ENCODE results near the gene ANKRD29.
"Not testable (repeated sequence)": the region's sequence is repeated elsewhere in the genome, so short reads cannot be mapped to it uniquely, and the experiment has no call there.

ANKRD29 gene

GRCh38 chr18:23641937-23642666 is 20.6 kb downstream of the ANKRD29 start:
- DNase-seq: no peak

GRCh38 chr18:23641143-23641720 is 21.5 kb downstream of the ANKRD29 start:
- DNase-seq: no peak

- no peak for DNase-seq
These were observed 22.7 kb downstream of the ANKRD29 start for GRCh38 chr18:23640052-23640451.

- not testable (repeated sequence) for DNase-seq
These were observed 26.3 kb downstream of the ANKRD29 start for GRCh38 chr18:23636433-23636832.

GRCh38 chr18:23636071-23636399 is 26.7 kb downstream of the ANKRD29 start:
- DNase-seq: no peak

- no peak for DNase-seq
These were observed 27.2 kb downstream of the ANKRD29 start for GRCh38 chr18:23635283-23636070.

- DNase-seq: no peak
These were observed 28.0 kb downstream of the ANKRD29 start for GRCh38 chr18:23634692-23635091.

- DNase-seq: no peak
These were observed 30.1 kb downstream of the ANKRD29 start for GRCh38 chr18:23632615-23633014.

- no peak for DNase-seq
These were observed 31.0 kb downstream of the ANKRD29 start for GRCh38 chr18:23631746-23632145.

- DNase-seq: no peak
These were observed 31.4 kb downstream of the ANKRD29 start for GRCh38 chr18:23631312-23631711.

GRCh38 chr18:23629444-23629946 is 33.2 kb downstream of the ANKRD29 start:
- DNase-seq: no peak

- no peak for DNase-seq
These were observed 34.7 kb downstream of the ANKRD29 start for GRCh38 chr18:23627970-23628369.

- DNase-seq: no peak
These were observed 35.4 kb downstream of the ANKRD29 start for GRCh38 chr18:23627321-23627720.

GRCh38 chr18:23626451-23627279 is 36.0 kb downstream of the ANKRD29 start:
- DNase-seq: no peak

- no peak for DNase-seq
These were observed 39.7 kb downstream of the ANKRD29 start for GRCh38 chr18:23623040-23623439.

- DNase-seq: no peak
These were observed 43.3 kb downstream of the ANKRD29 start for GRCh38 chr18:23619388-23619881.

- no peak for DNase-seq
These were observed 43.8 kb downstream of the ANKRD29 start for GRCh38 chr18:23618862-23619387.

- no peak for DNase-seq
These were observed 45.2 kb downstream of the ANKRD29 start for GRCh38 chr18:23617412-23618014.

GRCh38 chr18:23616258-23616657 is 46.5 kb downstream of the ANKRD29 start:
- no peak for DNase-seq

GRCh38 chr18:23614891-23615290 is 47.8 kb downstream of the ANKRD29 start:
- DNase-seq: no peak

- no peak for DNase-seq
These were observed 48.3 kb downstream of the ANKRD29 start for GRCh38 chr18:23614413-23614812.

GRCh38 chr18:23613091-23613475 is 49.6 kb downstream of the ANKRD29 start:
- not testable (repeated sequence) for DNase-seq
